Prostate gland (tissue), 2 donors: ENCODE data around the gene ZNF281.
"Not testable (repeated sequence)": the region's sequence is repeated elsewhere in the genome, so short reads cannot be mapped to it uniquely, and the experiment has no call there.

ENCODE experiments used
- CTCF ChIP-seq, 4 experiments: fragments of 200-600 bp in 2 of 4; fragments of 450-650 bp in 2 of 4; sonication (generic) in 2 of 4; IDR thresholded peaks; 1 replicate in 3 of 4; 2 replicates in 1 of 4; pipeline ENCODE4 v1.5.1; 2016 to 2019; ENCODE audit warnings: antibody characterized with exemption in 4 of 4, mild to moderate bottlenecking in 2 of 4, moderate library complexity in 2 of 4
- POLR2A ChIP-seq: fragments of 450-650 bp; IDR thresholded peaks from one replicate; pipeline ENCODE4 v1.6.1; 2016; ENCODE audit warnings: antibody characterized with exemption, mild to moderate bottlenecking
- POLR2AphosphoS5 ChIP-seq: sonication (generic); formaldehyde crosslinking; IDR thresholded peaks from one replicate; pipeline ENCODE4 v1.6.1; 2017; ENCODE audit warnings: antibody characterized with exemption

DNA sequence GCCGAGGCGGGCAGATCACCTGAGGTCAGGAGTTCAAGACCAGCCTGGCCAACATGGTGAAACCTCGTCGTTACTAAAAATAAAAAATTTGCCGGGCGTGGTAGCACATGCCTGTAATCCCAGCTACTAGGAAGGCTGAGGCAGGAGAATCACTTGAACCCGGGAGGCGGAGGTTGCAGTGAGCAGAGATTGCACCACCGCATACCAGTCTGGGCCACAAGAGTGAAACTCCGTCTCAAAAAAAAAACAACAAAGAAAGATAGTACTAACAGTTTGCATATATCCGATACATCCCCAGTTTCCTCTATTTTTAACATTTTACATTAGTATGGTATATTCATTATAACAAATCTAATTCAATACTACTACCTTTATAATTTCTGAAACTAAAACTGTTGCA lies 3.9 kb upstream of the ZNF281 start:
- not testable (repeated sequence) for TF ChIP-seq POLR2A; POLR2AphosphoS5; CTCF (IDR thresholded peaks at IDR 0.05)
